IMR-90 (cell line): Measurements from ENCODE around the gene HERC4.

Source experiments
- CTCF ChIP-seq: conservative IDR thresholded peaks from 2 replicates; pipeline ENCODE4 v1.5.1; 2012; ENCODE audit warnings: mild to moderate bottlenecking, low read depth, low read length, improper control_type of control experiment
- FOS ChIP-seq: fragments of 150-350 bp; IDR thresholded peaks from 2 replicates; pipeline ENCODE4 v1.6.1; 2016; ENCODE audit warnings: low read depth, low read length
- MAFK ChIP-seq: IDR thresholded peaks from 2 replicates; pipeline ENCODE4 v1.6.1; 2012; ENCODE audit warnings: low read depth, low read length, improper control_type of control experiment
- POLR2A ChIP-seq: IDR thresholded peaks from 2 replicates; pipeline ENCODE4 v1.6.1; 2012; ENCODE audit warnings: mild to moderate bottlenecking, low read depth, low read length
- RAD21 ChIP-seq: IDR thresholded peaks from 2 replicates; pipeline ENCODE4 v1.6.1; 2012; ENCODE audit warnings: low read length, improper control_type of control experiment
- RCOR1 ChIP-seq: IDR thresholded peaks from 2 replicates; pipeline ENCODE4 v1.6.1; 2012; ENCODE audit warnings: mild to moderate bottlenecking, low read length, improper control_type of control experiment; ENCODE audit not compliant: insufficient replicate concordance
- RFX5 ChIP-seq: IDR thresholded peaks from 2 replicates; pipeline ENCODE4 v1.8.0; 2012; ENCODE audit warnings: low read depth, mild to moderate bottlenecking, low read length, moderate library complexity
- SMC3 ChIP-seq: fragments of 150-350 bp; IDR thresholded peaks from 2 replicates; pipeline ENCODE4 v1.6.1; 2016; ENCODE audit warnings: low read depth, mild to moderate bottlenecking, antibody characterized with exemption, low read length, moderate library complexity
- USF2 ChIP-seq: fragments of 150-350 bp; IDR thresholded peaks from 2 replicates; pipeline ENCODE4 v1.6.1; 2017; ENCODE audit warnings: mild to moderate bottlenecking, antibody characterized with exemption, low read length, low read depth

- TF ChIP-seq CTCF (no peak), POLR2A (no peak), RCOR1 (no peak), FOS (no peak), RFX5 (no peak), MAFK (no peak), USF2 (no peak), SMC3 (no peak), RAD21 (no peak)
Measured at GRCh38 chr10:67959839-67960476, 115.1 kb downstream of the HERC4 start.
